Activated CD8-positive, alpha-beta memory T cell treated with anti-CD3 and anti-CD28 coated beads for 36 hours (primary cell): ENCODE results near the gene ISYNA1. TPM values are rescaled to one million over a fixed set of nuclear protein-coding genes. Genes with fewer than 3 reads are reported as not detected.

Experiments used
- CTCF ChIA-PET: fragments of 350-600 bp; sonication (Branson Sonifier 250); formaldehyde crosslinking; loops from one replicate; lab custom pipeline; 2021; ENCODE audit warnings: antibody characterized with exemption; lab: Charles Lee
- POLR2A ChIA-PET: fragments of 350-600 bp; sonication (Branson Sonifier 250); formaldehyde crosslinking; loops from one replicate; lab custom pipeline; 2021; ENCODE audit warnings: antibody characterized with exemption; lab: Charles Lee
- total RNA-seq, 2 experiments: library from RNA; stranded (reverse); gene quantifications; one replicate each; pipeline ENCODE4 v1.2.3, GENCODE V29; 2021

Gene ISYNA1
- total RNA-seq, result 10 to 100 TPM; 22.8 to 23.7 TPM

- CTCF ChIA-PET, result no interaction called here
- POLR2A ChIA-PET, result interaction anchor here (0.7 kb wide), 2 partner anchors 11 to 151 kb away, joined by 3 to 5 read pairs; no protein-coding TSS in a partner anchor
Observed at GRCh38 chr19:18437491-18438330, at the start of gene ISYNA1. Gene ISYNA1 (minus strand): TSS chr19:18438133. CDS start chr19:18437979, 154 bp downstream.

- ChIA-PET POLR2A (interaction anchor here (0.5 to 0.6 kb wide), 2 partner anchors 36 to 548 kb away, joined by 4 read pairs; no protein-coding TSS in a partner anchor), CTCF (interaction anchor here (1.4 to 1.9 kb wide), 2 partner anchors 10 to 12 kb away, joined by 4 to 6 read pairs; no protein-coding TSS in a partner anchor)
Observed at GRCh38 chr19:18486746-18487145, 48.8 kb upstream of the ISYNA1 start.

- POLR2A ChIA-PET, result interaction anchor here (1.2 kb wide), 1 partner anchor 63 kb away, joined by 3 read pairs; no protein-coding TSS in a partner anchor
Observed at GRCh38 chr19:18484992-18485391, 47.1 kb upstream of the ISYNA1 start.

GRCh38 chr19:18483119-18483890 lies 45.4 kb upstream of the ISYNA1 start:
- POLR2A ChIA-PET, result interaction anchor here (1.2 kb wide), 2 partner anchors 62 to 106 kb away, joined by 3 read pairs; partner anchors contain the start of gene REX1BD
- CTCF ChIA-PET, result interaction anchor here (0.6 to 4.8 kb wide), 4 partner anchors 10 to 339 kb away, joined by 3 to 24 read pairs (median 8); partner anchors contain the start of gene ELL

More at GRCh38 chr19:18484992-18485391, 47.1 kb upstream of the ISYNA1 start:
- CTCF ChIA-PET, result interaction anchor here (0.6 to 1.9 kb wide), 7 partner anchors 11 to 108 kb away, joined by 3 to 6 read pairs (median 4); partner anchors contain the start of gene UBA52

- CTCF ChIA-PET, result interaction anchor here (0.6 to 4.8 kb wide), 5 partner anchors 9 to 396 kb away, joined by 3 to 24 read pairs (median 7); partner anchors contain the start of gene ELL
- POLR2A ChIA-PET, result interaction anchor here (0.7 kb wide), 1 partner anchor 15 kb away, joined by 3 read pairs; no protein-coding TSS in a partner anchor
Observed at GRCh38 chr19:18481505-18482222, 43.7 kb upstream of the ISYNA1 start.

GRCh38 chr19:18480006-18480691 lies 42.2 kb upstream of the ISYNA1 start:
- CTCF ChIA-PET, result interaction anchor here (1.0 to 4.8 kb wide), 5 partner anchors 9 to 41 kb away, joined by 3 to 24 read pairs (median 7); partner anchors contain the start of gene ELL
- POLR2A ChIA-PET, result no interaction called here

GRCh38 chr19:18478545-18479311 lies 40.8 kb upstream of the ISYNA1 start:
- POLR2A ChIA-PET, result interaction anchor here (0.7 to 1.6 kb wide), 3 partner anchors 18 to 362 kb away, joined by 3 to 5 read pairs (median 5); partner anchors contain the start of gene REX1BD
- CTCF ChIA-PET, result interaction anchor here (1.1 to 4.8 kb wide), 6 partner anchors 9 to 368 kb away, joined by 3 to 24 read pairs (median 7); partner anchors contain the start of gene ELL

GRCh38 chr19:18477974-18478373 lies 40.0 kb upstream of the ISYNA1 start:
- CTCF ChIA-PET, result interaction anchor here (1.1 to 1.8 kb wide), 4 partner anchors 8 to 369 kb away, joined by 3 to 8 read pairs (median 5); partner anchors contain the start of gene ELL
- POLR2A ChIA-PET, result interaction anchor here (0.8 to 1.6 kb wide), 2 partner anchors 18 to 111 kb away, joined by 5 read pairs; partner anchors contain the start of gene REX1BD

- POLR2A ChIA-PET, result no interaction called here
- CTCF ChIA-PET, result interaction anchor here (1.0 to 1.8 kb wide), 4 partner anchors 7 to 46 kb away, joined by 3 to 8 read pairs (median 6); partner anchors contain the start of gene ELL
Observed at GRCh38 chr19:18477042-18477779, 39.3 kb upstream of the ISYNA1 start.

- CTCF ChIA-PET, result interaction anchor here (1.0 to 1.8 kb wide), 4 partner anchors 10 to 44 kb away, joined by 3 to 7 read pairs (median 4); partner anchors contain the start of gene ELL
- POLR2A ChIA-PET, result no interaction called here
Observed at GRCh38 chr19:18476507-18477041, 38.6 kb upstream of the ISYNA1 start.

- ChIA-PET POLR2A (interaction anchor here (0.6 kb wide), 1 partner anchor 18 kb away, joined by 3 read pairs; no protein-coding TSS in a partner anchor), CTCF (interaction anchor here (1.0 to 1.3 kb wide), 4 partner anchors 14 to 44 kb away, joined by 3 to 4 read pairs (median 3); no protein-coding TSS in a partner anchor)
Observed at GRCh38 chr19:18475762-18476331, 37.9 kb upstream of the ISYNA1 start.

GRCh38 chr19:18475004-18475453 lies 37.1 kb upstream of the ISYNA1 start:
- CTCF ChIA-PET, result interaction anchor here (1.0 to 1.8 kb wide), 4 partner anchors 12 to 45 kb away, joined by 3 to 6 read pairs (median 4); no protein-coding TSS in a partner anchor
- POLR2A ChIA-PET, result interaction anchor here (0.6 to 1.4 kb wide), 2 partner anchors 19 to 96 kb away, joined by 3 read pairs; partner anchors contain the start of gene UBA52

GRCh38 chr19:18474366-18474887 lies 36.5 kb upstream of the ISYNA1 start:
- ChIA-PET CTCF (interaction anchor here (0.6 to 1.8 kb wide), 3 partner anchors 12 to 114 kb away, joined by 3 to 6 read pairs (median 3); partner anchors contain the start of gene REX1BD), POLR2A (interaction anchor here (1.2 to 1.4 kb wide), 2 partner anchors 83 to 97 kb away, joined by 3 to 4 read pairs; partner anchors contain the start of genes KXD1 and UBA52)

- CTCF ChIA-PET, result interaction anchor here (0.6 to 1.8 kb wide), 5 partner anchors 8 to 33 kb away, joined by 3 to 7 read pairs (median 3); no protein-coding TSS in a partner anchor
- POLR2A ChIA-PET, result interaction anchor here (1.2 kb wide), 1 partner anchor 84 kb away, joined by 4 read pairs; the partner anchor contains the start of gene KXD1
Observed at GRCh38 chr19:18473706-18474087, 35.8 kb upstream of the ISYNA1 start.
